K562 (cell line): Measurements from ENCODE around the gene CLEC2L. TPM values are rescaled to one million over a fixed set of nuclear protein-coding genes. Genes with fewer than 3 reads are reported as not detected.
A peak's percentile ranks its signal among the peaks of the same experiment; 100 is the strongest.

ENCODE experiments used
- polyA plus RNA-seq, 8 experiments: library from polyadenylated mRNA; depleted of rRNA in 4 of 8; stranded (reverse) in 5 of 8; unstranded in 3 of 8; fragments of >200 nt; fragmentation: Nextera tagmentation in 2 of 8; fragmentation: Illumina TruSeq in 1 of 8; extraction: Ambion mirVana in 2 of 8; extraction: Trizol in 1 of 8; gene quantifications; 2 replicates each; pipeline versions ENCODE4 v1.2.1 to v1.2.3, GENCODE V29; 2011 to 2014; ENCODE audit warnings: inconsistent platforms in 1 of 8, missing spikeins in 1 of 8
- total RNA-seq, 7 experiments: library from RNA; depleted of rRNA in 6 of 7; stranded (reverse); fragments of >200 nt in 6 of 7; fragmentation: Illumina TruSeq in 2 of 7; extraction: Trizol in 2 of 7; gene quantifications; 2 replicates each; pipeline versions ENCODE4 v1.2.1 to v1.2.3, GENCODE V29; 2011 to 2021; ENCODE audit warnings: low replicate concordance in 1 of 7
- TF ChIP-seq, protein P1 (sequence below): fragments of 450-650 bp; formaldehyde crosslinking; IDR thresholded peaks from 2 replicates; pipeline ENCODE4 v1.4.0; 2020; ENCODE audit warnings: mild to moderate bottlenecking, moderate library complexity
- TF ChIP-seq, protein P2 (sequence below): sonication (generic); formaldehyde crosslinking; IDR thresholded peaks from 2 replicates; pipeline ENCODE4 v1.8.1; 2023; ENCODE audit warnings: missing genetic modification reagents, mild to moderate bottlenecking, borderline replicate concordance

CLEC2L gene
- total and polyA plus RNA-seq, 9 of the 15 experiments (the other 6 are each of a cell fraction or from before 2014, with no cell fraction given): 0.84 to 5.5 (median 1.8) TPM

DNA sequence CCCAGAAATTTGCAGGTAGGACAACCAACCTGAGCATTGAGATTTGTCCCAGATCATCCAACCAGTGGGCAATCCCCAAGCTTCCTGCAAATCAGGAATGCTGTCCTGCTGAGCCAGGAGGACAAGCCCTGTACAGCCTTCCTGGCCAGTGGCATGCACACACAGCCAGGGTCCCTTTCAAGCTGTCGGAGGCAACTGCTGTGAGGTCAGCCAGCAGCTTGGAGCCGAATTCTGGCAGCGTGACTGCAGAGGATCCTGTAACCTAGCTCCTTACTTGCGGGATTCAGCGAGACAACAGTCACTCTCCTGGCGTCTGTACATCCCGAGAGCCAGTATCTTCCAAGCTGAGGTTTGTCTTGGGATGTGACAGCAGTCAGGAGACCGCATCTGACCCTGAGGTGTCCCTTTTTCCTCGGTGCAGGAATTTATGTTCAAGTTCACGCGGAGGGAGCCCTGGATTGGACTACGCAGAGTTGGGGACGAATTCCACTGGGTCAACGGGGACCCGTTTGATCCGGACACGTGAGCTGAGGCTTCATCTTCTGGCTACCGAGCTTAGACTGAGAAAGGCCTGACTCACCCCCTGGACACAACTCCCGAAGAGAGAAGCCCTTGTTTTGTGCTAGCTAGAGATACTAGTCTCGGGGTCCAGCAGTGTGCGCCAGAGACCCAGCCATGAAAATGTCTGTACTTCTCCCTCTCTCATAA lies 18.3 kb downstream of the CLEC2L start (continued):
- TF ChIP-seq, protein P1, sequence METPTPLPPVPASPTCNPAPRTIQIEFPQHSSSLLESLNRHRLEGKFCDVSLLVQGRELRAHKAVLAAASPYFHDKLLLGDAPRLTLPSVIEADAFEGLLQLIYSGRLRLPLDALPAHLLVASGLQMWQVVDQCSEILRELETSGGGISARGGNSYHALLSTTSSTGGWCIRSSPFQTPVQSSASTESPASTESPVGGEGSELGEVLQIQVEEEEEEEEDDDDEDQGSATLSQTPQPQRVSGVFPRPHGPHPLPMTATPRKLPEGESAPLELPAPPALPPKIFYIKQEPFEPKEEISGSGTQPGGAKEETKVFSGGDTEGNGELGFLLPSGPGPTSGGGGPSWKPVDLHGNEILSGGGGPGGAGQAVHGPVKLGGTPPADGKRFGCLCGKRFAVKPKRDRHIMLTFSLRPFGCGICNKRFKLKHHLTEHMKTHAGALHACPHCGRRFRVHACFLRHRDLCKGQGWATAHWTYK (CRISPR knock-in tag): 0 out of 2 replicates have a peak, but pooled peaks have one; percentile 12
- TF ChIP-seq, protein P2, sequence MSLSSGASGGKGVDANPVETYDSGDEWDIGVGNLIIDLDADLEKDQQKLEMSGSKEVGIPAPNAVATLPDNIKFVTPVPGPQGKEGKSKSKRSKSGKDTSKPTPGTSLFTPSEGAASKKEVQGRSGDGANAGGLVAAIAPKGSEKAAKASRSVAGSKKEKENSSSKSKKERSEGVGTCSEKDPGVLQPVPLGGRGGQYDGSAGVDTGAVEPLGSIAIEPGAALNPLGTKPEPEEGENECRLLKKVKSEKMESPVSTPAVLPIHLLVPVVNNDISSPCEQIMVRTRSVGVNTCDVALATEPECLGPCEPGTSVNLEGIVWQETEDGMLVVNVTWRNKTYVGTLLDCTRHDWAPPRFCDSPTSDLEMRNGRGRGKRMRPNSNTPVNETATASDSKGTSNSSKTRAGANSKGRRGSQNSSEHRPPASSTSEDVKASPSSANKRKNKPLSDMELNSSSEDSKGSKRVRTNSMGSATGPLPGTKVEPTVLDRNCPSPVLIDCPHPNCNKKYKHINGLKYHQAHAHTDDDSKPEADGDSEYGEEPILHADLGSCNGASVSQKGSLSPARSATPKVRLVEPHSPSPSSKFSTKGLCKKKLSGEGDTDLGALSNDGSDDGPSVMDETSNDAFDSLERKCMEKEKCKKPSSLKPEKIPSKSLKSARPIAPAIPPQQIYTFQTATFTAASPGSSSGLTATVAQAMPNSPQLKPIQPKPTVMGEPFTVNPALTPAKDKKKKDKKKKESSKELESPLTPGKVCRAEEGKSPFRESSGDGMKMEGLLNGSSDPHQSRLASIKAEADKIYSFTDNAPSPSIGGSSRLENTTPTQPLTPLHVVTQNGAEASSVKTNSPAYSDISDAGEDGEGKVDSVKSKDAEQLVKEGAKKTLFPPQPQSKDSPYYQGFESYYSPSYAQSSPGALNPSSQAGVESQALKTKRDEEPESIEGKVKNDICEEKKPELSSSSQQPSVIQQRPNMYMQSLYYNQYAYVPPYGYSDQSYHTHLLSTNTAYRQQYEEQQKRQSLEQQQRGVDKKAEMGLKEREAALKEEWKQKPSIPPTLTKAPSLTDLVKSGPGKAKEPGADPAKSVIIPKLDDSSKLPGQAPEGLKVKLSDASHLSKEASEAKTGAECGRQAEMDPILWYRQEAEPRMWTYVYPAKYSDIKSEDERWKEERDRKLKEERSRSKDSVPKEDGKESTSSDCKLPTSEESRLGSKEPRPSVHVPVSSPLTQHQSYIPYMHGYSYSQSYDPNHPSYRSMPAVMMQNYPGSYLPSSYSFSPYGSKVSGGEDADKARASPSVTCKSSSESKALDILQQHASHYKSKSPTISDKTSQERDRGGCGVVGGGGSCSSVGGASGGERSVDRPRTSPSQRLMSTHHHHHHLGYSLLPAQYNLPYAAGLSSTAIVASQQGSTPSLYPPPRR (CRISPR knock-in tag): 0 out of 2 replicates have a peak, but pooled peaks have one; percentile 77
